GM23338 (cell line): ENCODE results near the gene FNDC3B. TPM values are rescaled to one million over a fixed set of nuclear protein-coding genes. Genes with fewer than 3 reads are reported as not detected.

Experiments used
- ATAC-seq: fragments of 200-7000 bp; cut with Tn5 transposase; 3 replicates; pipeline ENCODE4 v1.9.1; 2020
- DNase-seq: peaks from one replicate; pipeline ENCODE4 v3.0.0-alpha.2; 2015; ENCODE audit warnings: low spot score
- H2AFZ ChIP-seq: fragments of 200-600 bp; sonication (generic); 2 replicates; pipeline ENCODE4 v1.8.0; 2016; ENCODE audit warnings: antibody characterized with exemption, mild to moderate bottlenecking, moderate library complexity
- H3F3A ChIP-seq: fragments of 200-600 bp; sonication (generic); replicated peaks from 2 replicates; pipeline ENCODE4 v1.8.0; 2017; ENCODE audit warnings: antibody characterized with exemption, mixed run types, low read depth
- H3K27ac ChIP-seq: fragments of 200-600 bp; sonication (generic); 2 replicates; pipeline ENCODE4 v1.6.1; 2016; ENCODE audit warnings: low read depth
- H3K27me3 ChIP-seq: fragments of 200-600 bp; sonication (generic); 2 replicates; pipeline ENCODE4 v1.8.0; 2016; ENCODE audit warnings: mild to moderate bottlenecking, mixed run types, moderate library complexity; ENCODE audit not compliant: insufficient read depth
- H3K36me3 ChIP-seq: fragments of 200-600 bp; sonication (generic); 2 replicates; pipeline ENCODE4 v1.8.0; 2016; ENCODE audit warnings: mild to moderate bottlenecking; ENCODE audit not compliant: insufficient read depth
- H3K4me1 ChIP-seq: fragments of 200-600 bp; sonication (generic); 2 replicates; pipeline ENCODE4 v1.8.0; 2016; ENCODE audit warnings: mild to moderate bottlenecking, moderate library complexity; ENCODE audit not compliant: insufficient read depth
- H3K4me2 ChIP-seq: fragments of 200-600 bp; sonication (generic); 2 replicates; pipeline ENCODE4 v1.7.1; 2017; ENCODE audit warnings: mixed run types
- H3K4me3 ChIP-seq: fragments of 200-600 bp; sonication (generic); 2 replicates; pipeline ENCODE4 v1.6.1; 2016; ENCODE audit warnings: mixed run types
- H3K79me2 ChIP-seq: fragments of 200-600 bp; sonication (generic); replicated peaks from 2 replicates; pipeline ENCODE4 v1.8.0; 2017; ENCODE audit warnings: mild to moderate bottlenecking; ENCODE audit not compliant: insufficient read depth
- H3K9me2 ChIP-seq: fragments of 200-600 bp; sonication (generic); 2 replicates; pipeline ENCODE4 v1.8.0; 2017; ENCODE audit not compliant: insufficient read depth
- H4K20me1 ChIP-seq: fragments of 200-600 bp; sonication (generic); replicated peaks from 2 replicates; pipeline ENCODE4 v1.8.0; 2017; ENCODE audit warnings: mild to moderate bottlenecking; ENCODE audit not compliant: insufficient read depth
- H3K27ac Mint-ChIP-seq: 2 replicates; pipeline ENCODE4 v1.8.0; 2020; ENCODE audit warnings: inconsistent platforms, mild to moderate bottlenecking, moderate library complexity, mixed read lengths
- H3K27me3 Mint-ChIP-seq: 3 replicates; pipeline ENCODE4 v1.8.0; 2022; ENCODE audit warnings: low read depth, mild to moderate bottlenecking, moderate library complexity, mixed read lengths, inconsistent platforms; ENCODE audit not compliant: insufficient read depth, poor library complexity
- H3K36me3 Mint-ChIP-seq: 3 replicates; pipeline ENCODE4 v1.8.0; 2021; ENCODE audit warnings: low read depth, mild to moderate bottlenecking, inconsistent platforms, moderate library complexity, mixed read lengths
- H3K4me1 Mint-ChIP-seq: 3 replicates; pipeline ENCODE4 v1.8.0; 2020; ENCODE audit warnings: mild to moderate bottlenecking, inconsistent platforms, mixed read lengths
- H3K4me3 Mint-ChIP-seq: 3 replicates; pipeline ENCODE4 v1.8.0; 2021; ENCODE audit warnings: moderate library complexity, mild to moderate bottlenecking, inconsistent platforms, mixed read lengths
- H3K9me3 Mint-ChIP-seq: 3 replicates; pipeline ENCODE4 v1.8.0; 2020; ENCODE audit warnings: moderate library complexity, mild to moderate bottlenecking, inconsistent platforms, mixed read lengths
- CREB1 ChIP-seq: fragments of 250-450 bp; sonication (Bioruptor Pico); IDR thresholded peaks from 2 replicates; pipeline ENCODE4 v1.5.0; 2020; ENCODE audit warnings: low read depth, mild to moderate bottlenecking, moderate library complexity
- ETS1 ChIP-seq: IDR thresholded peaks from 2 replicates; pipeline ENCODE4 v1.6.1; 2016; ENCODE audit warnings: antibody characterized with exemption
- EZH2 ChIP-seq: fragments of 200-600 bp; sonication (generic); IDR thresholded peaks from one replicate; pipeline ENCODE4 v1.8.0; 2017; ENCODE audit warnings: antibody characterized with exemption, mild to moderate bottlenecking, low read depth; ENCODE audit not compliant: unreplicated experiment
- REST ChIP-seq: IDR thresholded peaks from one replicate; pipeline ENCODE4 v1.6.1; 2018; ENCODE audit warnings: antibody characterized with exemption; ENCODE audit not compliant: unreplicated experiment
- STAT1 ChIP-seq: IDR thresholded peaks from one replicate; pipeline ENCODE4 v1.6.1; 2016; ENCODE audit warnings: antibody characterized with exemption; ENCODE audit not compliant: unreplicated experiment
- ZNF331 ChIP-seq: fragments of 250-450 bp; sonication (Bioruptor Pico); IDR thresholded peaks from 2 replicates; pipeline ENCODE4 v1.5.0; 2020; ENCODE audit warnings: low read depth, mild to moderate bottlenecking, moderate library complexity
- ZNF462 ChIP-seq: fragments of 250-450 bp; sonication (Bioruptor Pico); IDR thresholded peaks from 2 replicates; pipeline ENCODE4 v1.5.0; 2020; ENCODE audit warnings: mild to moderate bottlenecking, moderate library complexity
- polyA plus RNA-seq: library from polyadenylated mRNA; unstranded; fragments of >200 nt; fragmentation: Nextera tagmentation; extraction: Ambion mirVana; gene quantifications from 2 replicates; pipeline ENCODE4 v1.2.1, GENCODE V29; 2016
- total RNA-seq: library from RNA; depleted of rRNA; stranded (reverse); fragments of >200 nt; shearing (Covaris generic); gene quantifications from 2 replicates; pipeline ENCODE4 v1.2.3, GENCODE V29; 2014

FNDC3B gene
- total and polyA plus RNA-seq, 2 experiments from 2014 or later: 19.1 to 55.4 TPM

GRCh38 chr3:172131746-172132145 lies 92.4 kb downstream of the FNDC3B start:
- no peak overlapping the region for H3K4me3 Mint-ChIP-seq
- no peaks in the 10 kb centered on the region for H3K9me2 ChIP-seq
- H4K20me1 ChIP-seq: no peaks in the 10 kb centered on the region
- H3K27me3 ChIP-seq: no peaks in the 10 kb centered on the region
- peaks cover 4% of the 10 kb centered on the region; the same call in 1 of the 2 replicates for H3F3A ChIP-seq
- peaks cover 61% of the 10 kb centered on the region for H3K4me1 ChIP-seq
- H3K79me2 ChIP-seq: peaks cover 63% of the 10 kb centered on the region
- H3K27ac Mint-ChIP-seq: no peak overlapping the region
- H3K27me3 Mint-ChIP-seq: no peaks in the 10 kb centered on the region
- no peak overlapping the region for H3K4me3 ChIP-seq
- H3K4me2 ChIP-seq: no peak overlapping the region
- ATAC-seq (no peak), DNase-seq (no peak)
- no peak overlapping the region for H2AFZ ChIP-seq
- H3K27ac ChIP-seq: no peak overlapping the region
- peaks cover 32% of the 10 kb centered on the region for H3K36me3 Mint-ChIP-seq
- H3K36me3 ChIP-seq: no peaks in the 10 kb centered on the region
- no peaks in the 10 kb centered on the region for H3K9me3 Mint-ChIP-seq
- H3K4me1 Mint-ChIP-seq: peaks cover 54% of the 10 kb centered on the region
- TF ChIP-seq ZNF331 (CRISPR knock-in tag) (no peak), REST (no peak), EZH2 (no peak), CREB1 (CRISPR knock-in tag) (no peak)

GRCh38 chr3:172132159-172132586 lies 92.8 kb downstream of the FNDC3B start:
- no peaks in the 10 kb centered on the region for H3K36me3 ChIP-seq
- Mint-ChIP-seq H3K27ac (no peak overlapping the region), H3K27me3 (no peaks in the 10 kb centered on the region), H3K36me3 (peaks cover 32% of the 10 kb centered on the region), H3K4me3 (no peak overlapping the region), H3K4me1 (peaks cover 54% of the 10 kb centered on the region), H3K9me3 (no peaks in the 10 kb centered on the region)
- H4K20me1 ChIP-seq: no peaks in the 10 kb centered on the region
- no peak for DNase-seq
- no peak overlapping the region for H3K4me2 ChIP-seq
- no peak overlapping the region for H3K4me3 ChIP-seq
- peaks cover 61% of the 10 kb centered on the region for H3K4me1 ChIP-seq
- ATAC-seq: no peak
- H3K27ac ChIP-seq: no peak overlapping the region
- no peaks in the 10 kb centered on the region for H3K27me3 ChIP-seq
- no peaks in the 10 kb centered on the region for H3K9me2 ChIP-seq
- H3F3A ChIP-seq: peaks cover 4% of the 10 kb centered on the region; the same call in 1 of the 2 replicates
- no peak overlapping the region for H2AFZ ChIP-seq
- peaks cover 64% of the 10 kb centered on the region for H3K79me2 ChIP-seq
- TF ChIP-seq STAT1 (no peak), ZNF462 (CRISPR knock-in tag) (no peak), CREB1 (CRISPR knock-in tag) (no peak), REST (no peak), ETS1 (no peak)
